GM23338 (cell line): ENCODE data around the gene C1QTNF4. TPM values are rescaled to one million over a fixed set of nuclear protein-coding genes. Genes with fewer than 3 reads are reported as not detected.

Experiments
- ATAC-seq: fragments of 200-7000 bp; cut with Tn5 transposase; 3 replicates; pipeline ENCODE4 v1.9.1; 2020
- DNase-seq: peaks from one replicate; pipeline ENCODE4 v3.0.0-alpha.2; 2015; ENCODE audit warnings: low spot score
- H2AFZ ChIP-seq: fragments of 200-600 bp; sonication (generic); 2 replicates; pipeline ENCODE4 v1.8.0; 2016; ENCODE audit warnings: antibody characterized with exemption, mild to moderate bottlenecking, moderate library complexity
- H3F3A ChIP-seq: fragments of 200-600 bp; sonication (generic); replicated peaks from 2 replicates; pipeline ENCODE4 v1.8.0; 2017; ENCODE audit warnings: antibody characterized with exemption, mixed run types, low read depth
- H3K27ac ChIP-seq: fragments of 200-600 bp; sonication (generic); 2 replicates; pipeline ENCODE4 v1.6.1; 2016; ENCODE audit warnings: low read depth
- H3K27me3 ChIP-seq: fragments of 200-600 bp; sonication (generic); 2 replicates; pipeline ENCODE4 v1.8.0; 2016; ENCODE audit warnings: mild to moderate bottlenecking, mixed run types, moderate library complexity; ENCODE audit not compliant: insufficient read depth
- H3K36me3 ChIP-seq: fragments of 200-600 bp; sonication (generic); 2 replicates; pipeline ENCODE4 v1.8.0; 2016; ENCODE audit warnings: mild to moderate bottlenecking; ENCODE audit not compliant: insufficient read depth
- H3K4me1 ChIP-seq: fragments of 200-600 bp; sonication (generic); 2 replicates; pipeline ENCODE4 v1.8.0; 2016; ENCODE audit warnings: mild to moderate bottlenecking, moderate library complexity; ENCODE audit not compliant: insufficient read depth
- H3K4me2 ChIP-seq: fragments of 200-600 bp; sonication (generic); 2 replicates; pipeline ENCODE4 v1.7.1; 2017; ENCODE audit warnings: mixed run types
- H3K4me3 ChIP-seq: fragments of 200-600 bp; sonication (generic); 2 replicates; pipeline ENCODE4 v1.6.1; 2016; ENCODE audit warnings: mixed run types
- H3K79me2 ChIP-seq: fragments of 200-600 bp; sonication (generic); replicated peaks from 2 replicates; pipeline ENCODE4 v1.8.0; 2017; ENCODE audit warnings: mild to moderate bottlenecking; ENCODE audit not compliant: insufficient read depth
- H3K9me2 ChIP-seq: fragments of 200-600 bp; sonication (generic); 2 replicates; pipeline ENCODE4 v1.8.0; 2017; ENCODE audit not compliant: insufficient read depth
- H4K20me1 ChIP-seq: fragments of 200-600 bp; sonication (generic); replicated peaks from 2 replicates; pipeline ENCODE4 v1.8.0; 2017; ENCODE audit warnings: mild to moderate bottlenecking; ENCODE audit not compliant: insufficient read depth
- H3K27ac Mint-ChIP-seq: 2 replicates; pipeline ENCODE4 v1.8.0; 2020; ENCODE audit warnings: inconsistent platforms, mild to moderate bottlenecking, moderate library complexity, mixed read lengths
- H3K27me3 Mint-ChIP-seq: 3 replicates; pipeline ENCODE4 v1.8.0; 2022; ENCODE audit warnings: low read depth, mild to moderate bottlenecking, moderate library complexity, mixed read lengths, inconsistent platforms; ENCODE audit not compliant: insufficient read depth, poor library complexity
- H3K36me3 Mint-ChIP-seq: 3 replicates; pipeline ENCODE4 v1.8.0; 2021; ENCODE audit warnings: low read depth, mild to moderate bottlenecking, inconsistent platforms, moderate library complexity, mixed read lengths
- H3K4me1 Mint-ChIP-seq: 3 replicates; pipeline ENCODE4 v1.8.0; 2020; ENCODE audit warnings: mild to moderate bottlenecking, inconsistent platforms, mixed read lengths
- H3K4me3 Mint-ChIP-seq: 3 replicates; pipeline ENCODE4 v1.8.0; 2021; ENCODE audit warnings: moderate library complexity, mild to moderate bottlenecking, inconsistent platforms, mixed read lengths
- H3K9me3 Mint-ChIP-seq: 3 replicates; pipeline ENCODE4 v1.8.0; 2020; ENCODE audit warnings: moderate library complexity, mild to moderate bottlenecking, inconsistent platforms, mixed read lengths
- CREB1 ChIP-seq: fragments of 250-450 bp; sonication (Bioruptor Pico); IDR thresholded peaks from 2 replicates; pipeline ENCODE4 v1.5.0; 2020; ENCODE audit warnings: low read depth, mild to moderate bottlenecking, moderate library complexity
- EZH2 ChIP-seq: fragments of 200-600 bp; sonication (generic); IDR thresholded peaks from one replicate; pipeline ENCODE4 v1.8.0; 2017; ENCODE audit warnings: antibody characterized with exemption, mild to moderate bottlenecking, low read depth; ENCODE audit not compliant: unreplicated experiment
- EZH2phosphoT487 ChIP-seq: fragments of 200-600 bp; sonication (generic); IDR thresholded peaks from one replicate; pipeline ENCODE4 v1.8.1; 2018; ENCODE audit warnings: antibody characterized with exemption; ENCODE audit not compliant: unreplicated experiment
- JUNB ChIP-seq: IDR thresholded peaks from one replicate; pipeline ENCODE4 v1.6.1; 2016; ENCODE audit warnings: antibody characterized with exemption; ENCODE audit not compliant: unreplicated experiment
- NANOG ChIP-seq: IDR thresholded peaks from 2 replicates; pipeline ENCODE4 v1.6.1; 2016; ENCODE audit warnings: antibody characterized with exemption, borderline replicate concordance
- POLR2AphosphoS5 ChIP-seq: IDR thresholded peaks from 2 replicates; pipeline ENCODE4 v1.6.1; 2016; ENCODE audit warnings: antibody characterized with exemption, low read depth
- STAT1 ChIP-seq: IDR thresholded peaks from one replicate; pipeline ENCODE4 v1.6.1; 2016; ENCODE audit warnings: antibody characterized with exemption; ENCODE audit not compliant: unreplicated experiment
- ZNF114 ChIP-seq: fragments of 250-450 bp; sonication (Bioruptor Pico); IDR thresholded peaks from 2 replicates; pipeline ENCODE4 v1.5.0; 2020; ENCODE audit warnings: mild to moderate bottlenecking, moderate library complexity
- ZNF331 ChIP-seq: fragments of 250-450 bp; sonication (Bioruptor Pico); IDR thresholded peaks from 2 replicates; pipeline ENCODE4 v1.5.0; 2020; ENCODE audit warnings: low read depth, mild to moderate bottlenecking, moderate library complexity
- polyA plus RNA-seq: library from polyadenylated mRNA; unstranded; fragments of >200 nt; fragmentation: Nextera tagmentation; extraction: Ambion mirVana; gene quantifications from 2 replicates; pipeline ENCODE4 v1.2.1, GENCODE V29; 2016
- total RNA-seq: library from RNA; depleted of rRNA; stranded (reverse); fragments of >200 nt; shearing (Covaris generic); gene quantifications from 2 replicates; pipeline ENCODE4 v1.2.3, GENCODE V29; 2014
- TF ChIP-seq, protein P1 (sequence below): fragments of 250-450 bp; sonication (Bioruptor Pico); IDR thresholded peaks from 2 replicates; pipeline ENCODE4 v1.5.0; 2020; ENCODE audit warnings: mild to moderate bottlenecking, moderate library complexity
- TF ChIP-seq, protein P2 (sequence below): IDR thresholded peaks from one replicate; pipeline ENCODE4 v1.6.1; 2018; ENCODE audit warnings: antibody characterized with exemption; ENCODE audit not compliant: unreplicated experiment
- TF ChIP-seq, protein P3 (sequence below), 2 experiments: fragments of 200-600 bp in 1 of 2; sonication (generic) in 1 of 2; conservative IDR thresholded peaks; 2 replicates each; pipeline versions ENCODE4 v1.5.1 to v1.6.1; 2016 to 2017; ENCODE audit warnings: antibody characterized with exemption in 2 of 2, low read depth in 2 of 2, mild to moderate bottlenecking in 2 of 2, moderate library complexity in 1 of 2
- TF ChIP-seq, protein P4 (sequence below): IDR thresholded peaks from 2 replicates; pipeline ENCODE4 v1.6.1; 2016; ENCODE audit warnings: antibody characterized with exemption

Gene C1QTNF4
- total and polyA plus RNA-seq, 2 experiments from 2014 or later: 5.2 to 6.6 TPM

DNA sequence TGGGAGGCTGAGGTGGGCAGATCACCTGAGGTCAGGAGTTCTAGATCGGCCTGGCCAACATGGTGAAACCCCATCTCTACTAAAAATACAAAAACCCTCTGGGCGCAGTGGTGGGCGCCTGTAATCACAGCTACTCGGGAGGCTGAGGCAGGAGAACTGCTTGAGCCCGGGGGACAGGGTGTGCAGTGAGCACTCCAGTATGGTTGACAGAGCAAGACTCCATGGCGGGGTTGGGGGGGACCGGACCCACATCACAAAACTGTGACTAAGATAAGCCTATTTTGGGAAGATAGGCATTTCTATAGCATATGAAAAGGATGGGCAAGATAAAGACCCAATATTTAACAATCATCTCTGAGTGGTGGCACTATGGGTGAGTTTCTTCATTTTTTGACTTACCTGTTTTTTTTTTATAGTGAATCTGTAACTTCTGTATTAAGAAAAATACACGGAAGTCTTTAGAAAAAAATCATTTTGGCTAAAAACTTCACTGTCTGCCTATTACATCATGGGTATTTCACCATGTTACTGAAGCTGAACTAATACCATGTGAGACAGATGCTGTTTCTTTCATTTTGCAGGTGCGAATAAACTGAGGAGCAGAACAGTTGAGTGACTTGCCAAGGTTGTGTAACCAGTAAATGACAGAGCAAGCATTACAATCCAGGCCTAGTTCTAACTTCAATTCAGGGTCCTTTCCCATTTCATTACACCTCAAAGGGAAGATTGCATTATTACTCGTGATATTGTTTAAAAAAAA, 43.7 kb downstream of the C1QTNF4 start:
- Histone ChIP-seq H2AFZ (no peak overlapping the region), H3K27ac (no peak overlapping the region), H3K4me2 (peak overlapping the region; percentile 92), H3K27me3 (no peaks in the 10 kb centered on the region), H3K4me1 (peaks cover 24% of the 10 kb centered on the region), H4K20me1 (peaks cover 56% of the 10 kb centered on the region), H3K36me3 (no peaks in the 10 kb centered on the region), H3K79me2 (peaks cover 73% of the 10 kb centered on the region), H3K4me3 (peak overlapping the region; percentile 99), H3F3A (0 out of 2 replicates have a peak, but pooled peaks cover 3% of the 10 kb centered on the region), H3K9me2 (no peaks in the 10 kb centered on the region)
- no peak for ATAC-seq
- Mint-ChIP-seq H3K4me1 (peaks cover 33% of the 10 kb centered on the region), H3K4me3 (peak overlapping the region; percentile 99), H3K27ac (peak overlapping the region; percentile 74; the same call in 1 of the 2 replicates), H3K36me3 (peaks cover 33% of the 10 kb centered on the region), H3K9me3 (no peaks in the 10 kb centered on the region), H3K27me3 (peaks cover 10% of the 10 kb centered on the region)
- TF ChIP-seq NANOG: no peak
- TF ChIP-seq POLR2AphosphoS5: no peak
- TF ChIP-seq ZNF331: no peak
- TF ChIP-seq, protein P1, sequence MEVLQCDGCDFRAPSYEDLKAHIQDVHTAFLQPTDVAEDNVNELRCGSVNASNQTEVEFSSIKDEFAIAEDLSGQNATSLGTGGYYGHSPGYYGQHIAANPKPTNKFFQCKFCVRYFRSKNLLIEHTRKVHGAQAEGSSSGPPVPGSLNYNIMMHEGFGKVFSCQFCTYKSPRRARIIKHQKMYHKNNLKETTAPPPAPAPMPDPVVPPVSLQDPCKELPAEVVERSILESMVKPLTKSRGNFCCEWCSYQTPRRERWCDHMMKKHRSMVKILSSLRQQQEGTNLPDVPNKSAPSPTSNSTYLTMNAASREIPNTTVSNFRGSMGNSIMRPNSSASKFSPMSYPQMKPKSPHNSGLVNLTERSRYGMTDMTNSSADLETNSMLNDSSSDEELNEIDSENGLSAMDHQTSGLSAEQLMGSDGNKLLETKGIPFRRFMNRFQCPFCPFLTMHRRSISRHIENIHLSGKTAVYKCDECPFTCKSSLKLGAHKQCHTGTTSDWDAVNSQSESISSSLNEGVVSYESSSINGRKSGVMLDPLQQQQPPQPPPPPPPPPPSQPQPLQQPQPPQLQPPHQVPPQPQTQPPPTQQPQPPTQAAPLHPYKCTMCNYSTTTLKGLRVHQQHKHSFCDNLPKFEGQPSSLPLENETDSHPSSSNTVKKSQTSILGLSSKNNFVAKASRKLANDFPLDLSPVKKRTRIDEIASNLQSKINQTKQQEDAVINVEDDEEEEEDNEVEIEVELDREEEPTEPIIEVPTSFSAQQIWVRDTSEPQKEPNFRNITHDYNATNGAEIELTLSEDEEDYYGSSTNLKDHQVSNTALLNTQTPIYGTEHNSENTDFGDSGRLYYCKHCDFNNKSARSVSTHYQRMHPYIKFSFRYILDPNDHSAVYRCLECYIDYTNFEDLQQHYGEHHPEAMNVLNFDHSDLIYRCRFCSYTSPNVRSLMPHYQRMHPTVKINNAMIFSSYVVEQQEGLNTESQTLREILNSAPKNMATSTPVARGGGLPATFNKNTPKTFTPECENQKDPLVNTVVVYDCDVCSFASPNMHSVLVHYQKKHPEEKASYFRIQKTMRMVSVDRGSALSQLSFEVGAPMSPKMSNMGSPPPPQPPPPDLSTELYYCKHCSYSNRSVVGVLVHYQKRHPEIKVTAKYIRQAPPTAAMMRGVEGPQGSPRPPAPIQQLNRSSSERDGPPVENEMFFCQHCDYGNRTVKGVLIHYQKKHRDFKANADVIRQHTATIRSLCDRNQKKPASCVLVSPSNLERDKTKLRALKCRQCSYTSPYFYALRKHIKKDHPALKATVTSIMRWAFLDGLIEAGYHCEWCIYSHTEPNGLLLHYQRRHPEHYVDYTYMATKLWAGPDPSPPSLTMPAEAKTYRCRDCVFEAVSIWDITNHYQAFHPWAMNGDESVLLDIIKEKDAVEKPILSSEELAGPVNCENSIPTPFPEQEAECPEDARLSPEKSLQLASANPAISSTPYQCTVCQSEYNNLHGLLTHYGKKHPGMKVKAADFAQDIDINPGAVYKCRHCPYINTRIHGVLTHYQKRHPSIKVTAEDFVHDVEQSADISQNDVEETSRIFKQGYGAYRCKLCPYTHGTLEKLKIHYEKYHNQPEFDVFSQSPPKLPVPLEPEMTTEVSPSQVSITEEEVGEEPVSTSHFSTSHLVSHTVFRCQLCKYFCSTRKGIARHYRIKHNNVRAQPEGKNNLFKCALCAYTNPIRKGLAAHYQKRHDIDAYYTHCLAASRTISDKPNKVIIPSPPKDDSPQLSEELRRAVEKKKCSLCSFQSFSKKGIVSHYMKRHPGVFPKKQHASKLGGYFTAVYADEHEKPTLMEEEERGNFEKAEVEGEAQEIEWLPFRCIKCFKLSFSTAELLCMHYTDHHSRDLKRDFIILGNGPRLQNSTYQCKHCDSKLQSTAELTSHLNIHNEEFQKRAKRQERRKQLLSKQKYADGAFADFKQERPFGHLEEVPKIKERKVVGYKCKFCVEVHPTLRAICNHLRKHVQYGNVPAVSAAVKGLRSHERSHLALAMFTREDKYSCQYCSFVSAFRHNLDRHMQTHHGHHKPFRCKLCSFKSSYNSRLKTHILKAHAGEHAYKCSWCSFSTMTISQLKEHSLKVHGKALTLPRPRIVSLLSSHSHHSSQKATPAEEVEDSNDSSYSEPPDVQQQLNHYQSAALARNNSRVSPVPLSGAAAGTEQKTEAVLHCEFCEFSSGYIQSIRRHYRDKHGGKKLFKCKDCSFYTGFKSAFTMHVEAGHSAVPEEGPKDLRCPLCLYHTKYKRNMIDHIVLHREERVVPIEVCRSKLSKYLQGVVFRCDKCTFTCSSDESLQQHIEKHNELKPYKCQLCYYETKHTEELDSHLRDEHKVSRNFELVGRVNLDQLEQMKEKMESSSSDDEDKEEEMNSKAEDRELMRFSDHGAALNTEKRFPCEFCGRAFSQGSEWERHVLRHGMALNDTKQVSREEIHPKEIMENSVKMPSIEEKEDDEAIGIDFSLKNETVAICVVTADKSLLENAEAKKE (CRISPR knock-in tag): no peak
- no peak for TF ChIP-seq ZNF114 (CRISPR knock-in tag)
- no peak for TF ChIP-seq CREB1 (CRISPR knock-in tag)
- no peak for TF ChIP-seq EZH2
- TF ChIP-seq, protein P2, sequence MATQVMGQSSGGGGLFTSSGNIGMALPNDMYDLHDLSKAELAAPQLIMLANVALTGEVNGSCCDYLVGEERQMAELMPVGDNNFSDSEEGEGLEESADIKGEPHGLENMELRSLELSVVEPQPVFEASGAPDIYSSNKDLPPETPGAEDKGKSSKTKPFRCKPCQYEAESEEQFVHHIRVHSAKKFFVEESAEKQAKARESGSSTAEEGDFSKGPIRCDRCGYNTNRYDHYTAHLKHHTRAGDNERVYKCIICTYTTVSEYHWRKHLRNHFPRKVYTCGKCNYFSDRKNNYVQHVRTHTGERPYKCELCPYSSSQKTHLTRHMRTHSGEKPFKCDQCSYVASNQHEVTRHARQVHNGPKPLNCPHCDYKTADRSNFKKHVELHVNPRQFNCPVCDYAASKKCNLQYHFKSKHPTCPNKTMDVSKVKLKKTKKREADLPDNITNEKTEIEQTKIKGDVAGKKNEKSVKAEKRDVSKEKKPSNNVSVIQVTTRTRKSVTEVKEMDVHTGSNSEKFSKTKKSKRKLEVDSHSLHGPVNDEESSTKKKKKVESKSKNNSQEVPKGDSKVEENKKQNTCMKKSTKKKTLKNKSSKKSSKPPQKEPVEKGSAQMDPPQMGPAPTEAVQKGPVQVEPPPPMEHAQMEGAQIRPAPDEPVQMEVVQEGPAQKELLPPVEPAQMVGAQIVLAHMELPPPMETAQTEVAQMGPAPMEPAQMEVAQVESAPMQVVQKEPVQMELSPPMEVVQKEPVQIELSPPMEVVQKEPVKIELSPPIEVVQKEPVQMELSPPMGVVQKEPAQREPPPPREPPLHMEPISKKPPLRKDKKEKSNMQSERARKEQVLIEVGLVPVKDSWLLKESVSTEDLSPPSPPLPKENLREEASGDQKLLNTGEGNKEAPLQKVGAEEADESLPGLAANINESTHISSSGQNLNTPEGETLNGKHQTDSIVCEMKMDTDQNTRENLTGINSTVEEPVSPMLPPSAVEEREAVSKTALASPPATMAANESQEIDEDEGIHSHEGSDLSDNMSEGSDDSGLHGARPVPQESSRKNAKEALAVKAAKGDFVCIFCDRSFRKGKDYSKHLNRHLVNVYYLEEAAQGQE: no peak
- no peak for TF ChIP-seq EZH2phosphoT487
- TF ChIP-seq, protein P3, sequence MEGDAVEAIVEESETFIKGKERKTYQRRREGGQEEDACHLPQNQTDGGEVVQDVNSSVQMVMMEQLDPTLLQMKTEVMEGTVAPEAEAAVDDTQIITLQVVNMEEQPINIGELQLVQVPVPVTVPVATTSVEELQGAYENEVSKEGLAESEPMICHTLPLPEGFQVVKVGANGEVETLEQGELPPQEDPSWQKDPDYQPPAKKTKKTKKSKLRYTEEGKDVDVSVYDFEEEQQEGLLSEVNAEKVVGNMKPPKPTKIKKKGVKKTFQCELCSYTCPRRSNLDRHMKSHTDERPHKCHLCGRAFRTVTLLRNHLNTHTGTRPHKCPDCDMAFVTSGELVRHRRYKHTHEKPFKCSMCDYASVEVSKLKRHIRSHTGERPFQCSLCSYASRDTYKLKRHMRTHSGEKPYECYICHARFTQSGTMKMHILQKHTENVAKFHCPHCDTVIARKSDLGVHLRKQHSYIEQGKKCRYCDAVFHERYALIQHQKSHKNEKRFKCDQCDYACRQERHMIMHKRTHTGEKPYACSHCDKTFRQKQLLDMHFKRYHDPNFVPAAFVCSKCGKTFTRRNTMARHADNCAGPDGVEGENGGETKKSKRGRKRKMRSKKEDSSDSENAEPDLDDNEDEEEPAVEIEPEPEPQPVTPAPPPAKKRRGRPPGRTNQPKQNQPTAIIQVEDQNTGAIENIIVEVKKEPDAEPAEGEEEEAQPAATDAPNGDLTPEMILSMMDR (conservative IDR thresholded peaks at IDR 0.05; ENCODE audit: low read depth in 2 of 2): no peak
- TF ChIP-seq JUNB: no peak
- TF ChIP-seq, protein P4, sequence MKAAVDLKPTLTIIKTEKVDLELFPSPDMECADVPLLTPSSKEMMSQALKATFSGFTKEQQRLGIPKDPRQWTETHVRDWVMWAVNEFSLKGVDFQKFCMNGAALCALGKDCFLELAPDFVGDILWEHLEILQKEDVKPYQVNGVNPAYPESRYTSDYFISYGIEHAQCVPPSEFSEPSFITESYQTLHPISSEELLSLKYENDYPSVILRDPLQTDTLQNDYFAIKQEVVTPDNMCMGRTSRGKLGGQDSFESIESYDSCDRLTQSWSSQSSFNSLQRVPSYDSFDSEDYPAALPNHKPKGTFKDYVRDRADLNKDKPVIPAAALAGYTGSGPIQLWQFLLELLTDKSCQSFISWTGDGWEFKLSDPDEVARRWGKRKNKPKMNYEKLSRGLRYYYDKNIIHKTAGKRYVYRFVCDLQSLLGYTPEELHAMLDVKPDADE: no peak
- no peak for TF ChIP-seq STAT1
- DNase-seq: no peak
